Trophoblast cell (in vitro differentiated cells and primary cell): ENCODE measurements around the gene PKD1L1.

Experiments
- DNase-seq, 2 donors: peaks; one replicate each; pipeline ENCODE4 v3.0.0-alpha.2; 2016
- H2AFZ ChIP-seq: 2 replicates; pipeline ENCODE4 v1.6.1; 2013; ENCODE audit warnings: low read length, moderate library complexity, mild to moderate bottlenecking; ENCODE audit not compliant: insufficient read depth, poor library complexity
- H2AK5ac ChIP-seq: 2 replicates; pipeline ENCODE4 v1.6.1; 2013; ENCODE audit warnings: mild to moderate bottlenecking, low read length
- H2BK120ac ChIP-seq: 2 replicates; pipeline ENCODE4 v1.6.1; 2013; ENCODE audit warnings: low read length, mild to moderate bottlenecking, moderate library complexity; ENCODE audit not compliant: insufficient read depth, poor library complexity
- H2BK12ac ChIP-seq: 2 replicates; pipeline ENCODE4 v1.6.1; 2013; ENCODE audit warnings: mild to moderate bottlenecking, low read length, moderate library complexity
- H2BK5ac ChIP-seq: 2 replicates; pipeline ENCODE4 v1.6.1; 2013; ENCODE audit warnings: low read length, low read depth, moderate library complexity, mild to moderate bottlenecking; ENCODE audit not compliant: poor library complexity
- H3K14ac ChIP-seq: 2 replicates; pipeline ENCODE4 v1.6.1; 2013; ENCODE audit warnings: mild to moderate bottlenecking, low read length
- H3K18ac ChIP-seq: 2 replicates; pipeline ENCODE4 v1.6.1; 2013; ENCODE audit warnings: mild to moderate bottlenecking, low read length
- H3K23ac ChIP-seq: 2 replicates; pipeline ENCODE4 v1.6.1; 2013; ENCODE audit warnings: low read length
- H3K27ac ChIP-seq: 2 replicates; pipeline ENCODE4 v1.5.1; 2013; ENCODE audit warnings: low read depth, mild to moderate bottlenecking, inconsistent platforms, low read length, moderate library complexity
- H3K27me3 ChIP-seq: 2 replicates; pipeline ENCODE4 v1.6.1; 2013; ENCODE audit warnings: inconsistent platforms, mild to moderate bottlenecking, low read length, moderate library complexity; ENCODE audit not compliant: insufficient read depth
- H3K36me3 ChIP-seq, 2 experiments: 1 replicate in 1 of 2; 2 replicates in 1 of 2; pipeline ENCODE4 v1.6.1; 2013; ENCODE audit warnings: low read length in 2 of 2, mild to moderate bottlenecking in 2 of 2, moderate library complexity in 1 of 2; ENCODE audit not compliant: insufficient read depth in 2 of 2, control insufficient read depth in 1 of 2
- H3K4ac ChIP-seq: 2 replicates; pipeline ENCODE4 v1.6.1; 2013; ENCODE audit warnings: low read depth, mild to moderate bottlenecking, low read length, moderate library complexity
- H3K4me1 ChIP-seq, 2 experiments: 1 replicate in 1 of 2; 2 replicates in 1 of 2; pipeline ENCODE4 v1.6.1; 2013; ENCODE audit warnings: low read length in 2 of 2, mild to moderate bottlenecking in 2 of 2, moderate library complexity in 1 of 2; ENCODE audit not compliant: insufficient read depth in 2 of 2, control insufficient read depth in 1 of 2
- H3K4me2 ChIP-seq: 2 replicates; pipeline ENCODE4 v1.6.1; 2013; ENCODE audit warnings: inconsistent platforms, mild to moderate bottlenecking, low read length, moderate library complexity
- H3K4me3 ChIP-seq: 2 replicates; pipeline ENCODE4 v1.5.1; 2013; ENCODE audit warnings: mild to moderate bottlenecking, low read depth, low read length, inconsistent platforms
- H3K79me1 ChIP-seq: one replicate; pipeline ENCODE4 v1.6.1; 2013; ENCODE audit warnings: low read length
- H3K79me2 ChIP-seq: 2 replicates; pipeline ENCODE4 v1.6.1; 2013; ENCODE audit warnings: low read length, mild to moderate bottlenecking; ENCODE audit not compliant: control insufficient read depth, insufficient read depth, poor library complexity
- H3K9ac ChIP-seq: 2 replicates; pipeline ENCODE4 v1.6.1; 2013; ENCODE audit warnings: mild to moderate bottlenecking, low read length
- H3K9me3 ChIP-seq: 2 replicates; pipeline ENCODE4 v1.6.1; 2013; ENCODE audit warnings: low read depth, mild to moderate bottlenecking, control low read depth, inconsistent platforms, low read length; ENCODE audit not compliant: insufficient read depth
- H4K12ac ChIP-seq: 2 replicates; pipeline ENCODE4 v1.6.1; 2013; ENCODE audit warnings: low read depth, mild to moderate bottlenecking, low read length, moderate library complexity
- H4K8ac ChIP-seq: 2 replicates; pipeline ENCODE4 v1.6.1; 2013; ENCODE audit warnings: low read depth, mild to moderate bottlenecking, low read length, moderate library complexity
- H4K91ac ChIP-seq: one replicate; pipeline ENCODE4 v1.6.1; 2013; ENCODE audit warnings: low read depth, mild to moderate bottlenecking, low read length, moderate library complexity
- WGBS: extraction: QIAGEN DNeasy Blood & Tissue Kit; methylation state at CpG from one replicate; pipeline ENCODE4 v1.1.7; 2013; ENCODE audit warnings: missing lambda C conversion rate; ENCODE audit not compliant: insufficient read length, insufficient coverage; ENCODE audit errors: extremely low coverage; 5-methylcytosine and 5-hydroxymethylcytosine counted together

PKD1L1 gene

DNA sequence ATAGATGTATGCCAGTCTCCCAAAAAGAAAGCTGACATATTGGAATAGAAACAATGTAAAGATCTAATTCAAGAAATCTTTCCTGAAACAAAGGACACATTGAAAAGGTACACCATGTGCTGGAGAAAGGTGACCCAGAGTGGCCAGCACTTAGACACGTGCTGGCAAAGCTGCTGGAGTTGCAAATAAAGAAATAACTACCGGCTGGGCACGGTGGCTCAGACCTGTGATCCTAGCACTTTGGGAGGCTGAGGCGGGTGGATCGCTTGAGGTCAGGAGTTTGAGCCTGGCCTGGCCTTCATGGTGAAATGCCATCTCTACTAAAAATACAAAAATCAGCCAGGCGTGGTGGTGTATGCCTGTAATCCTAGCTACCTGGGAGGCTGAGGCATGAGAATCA lies 35.9 kb downstream of the PKD1L1 start:
- H3K4me2 ChIP-seq: no peak overlapping the region
- no peak overlapping the region for H4K8ac ChIP-seq
- H3K9me3 ChIP-seq: no peaks in the 10 kb centered on the region
- no peaks in the 10 kb centered on the region for H3K79me2 ChIP-seq
- no peak overlapping the region for H4K91ac ChIP-seq
- H3K9ac ChIP-seq: no peak overlapping the region
- no peak for DNase-seq
- H3K23ac ChIP-seq: no peak overlapping the region
- H3K79me1 ChIP-seq: no peaks in the 10 kb centered on the region
- H2BK12ac ChIP-seq: no peak overlapping the region
- no peaks in the 10 kb centered on the region for H3K36me3 ChIP-seq
- H3K4ac ChIP-seq: no peak overlapping the region
- H3K18ac ChIP-seq: no peak overlapping the region
- no peaks in the 10 kb centered on the region for H3K27me3 ChIP-seq
- no peak overlapping the region for H3K4me3 ChIP-seq
- H2AK5ac ChIP-seq: no peak overlapping the region
- no peak overlapping the region for H3K27ac ChIP-seq
- H4K12ac ChIP-seq: no peak overlapping the region
- no peak overlapping the region for H3K14ac ChIP-seq
- no peak overlapping the region for H2BK120ac ChIP-seq
- no peak overlapping the region for H2AFZ ChIP-seq
- H3K4me1 ChIP-seq: peaks cover 3 to 6% of the 10 kb centered on the region in 2 experiments
- WGBS: no CpG with 5 or more reads among the region's 6 CpGs
- H2BK5ac ChIP-seq: no peak overlapping the region

DNA sequence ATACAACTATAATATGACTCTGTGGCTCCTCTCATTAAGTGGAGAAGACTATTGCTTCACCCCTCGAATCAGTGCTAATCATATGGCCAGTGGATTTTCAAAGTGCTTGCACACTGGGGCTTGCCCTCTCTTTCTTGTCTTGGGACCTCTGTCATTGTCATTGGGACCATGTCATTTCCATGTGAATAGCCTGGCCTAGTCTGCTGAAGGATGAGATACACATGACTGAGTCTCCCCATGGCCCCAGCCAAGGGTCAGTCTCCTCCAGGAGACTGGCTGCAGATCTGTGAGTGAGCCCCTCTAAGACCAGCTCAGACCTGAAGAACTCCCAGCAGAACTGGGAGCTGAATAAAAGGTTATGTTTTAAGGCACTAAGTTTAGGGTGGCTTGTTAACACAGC lies 39.5 kb downstream of the PKD1L1 start:
- peaks cover 3 to 4% of the 10 kb centered on the region in 2 experiments for H3K4me1 ChIP-seq
- no peak overlapping the region for H3K23ac ChIP-seq
- WGBS: no CpG with 5 or more reads among the region's 1 CpG
- H3K18ac ChIP-seq: no peak overlapping the region
- no peak overlapping the region for H2BK12ac ChIP-seq
- DNase-seq: no peak
- H2BK120ac ChIP-seq: no peak overlapping the region
- H3K79me1 ChIP-seq: no peaks in the 10 kb centered on the region
- no peak overlapping the region for H4K12ac ChIP-seq
- H3K14ac ChIP-seq: no peak overlapping the region
- no peak overlapping the region for H3K4me2 ChIP-seq
- no peak overlapping the region for H4K8ac ChIP-seq
- H3K27ac ChIP-seq: no peak overlapping the region
- no peak overlapping the region for H3K9ac ChIP-seq
- H2BK5ac ChIP-seq: no peak overlapping the region
- no peaks in the 10 kb centered on the region for H3K27me3 ChIP-seq
- H3K9me3 ChIP-seq: peaks cover 2% of the 10 kb centered on the region
- no peak overlapping the region for H3K4me3 ChIP-seq
- H3K36me3 ChIP-seq: no peaks in the 10 kb centered on the region
- no peak overlapping the region for H3K4ac ChIP-seq
- H3K79me2 ChIP-seq: no peaks in the 10 kb centered on the region
- no peak overlapping the region for H2AK5ac ChIP-seq
- H2AFZ ChIP-seq: no peak overlapping the region
- no peak overlapping the region for H4K91ac ChIP-seq

DNA sequence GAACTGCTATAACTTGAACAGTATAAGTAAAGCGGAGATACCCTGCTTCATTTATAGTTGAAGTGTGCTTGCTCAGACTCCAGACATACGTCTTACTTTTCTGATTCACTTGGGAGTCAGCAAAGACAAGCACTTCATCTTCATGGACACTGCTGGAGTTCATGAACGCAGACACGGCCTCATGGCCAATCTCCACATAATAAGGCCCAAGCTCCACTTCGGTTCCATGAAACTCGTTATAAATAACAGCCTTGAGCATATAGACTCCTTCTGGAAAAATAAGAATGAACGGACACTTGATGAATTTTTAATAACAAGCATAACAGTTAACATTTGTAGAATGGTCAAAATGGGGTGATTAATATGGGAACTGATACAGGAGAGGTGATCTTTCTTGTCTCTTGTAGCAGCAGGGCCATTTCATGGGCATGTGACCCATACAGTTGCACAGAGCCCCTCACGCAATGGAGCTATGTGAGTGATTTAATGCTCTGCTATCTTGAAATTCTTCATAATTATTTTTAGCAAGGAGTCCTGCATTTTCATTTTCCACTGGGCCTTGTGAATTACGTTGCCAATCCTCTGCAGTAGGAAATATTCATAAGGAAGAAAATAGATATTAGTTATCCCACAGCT lies 40.2 kb downstream of the PKD1L1 start:
- Histone ChIP-seq H4K91ac (no peak overlapping the region), H2AK5ac (no peak overlapping the region), H3K9ac (no peak overlapping the region), H3K4me1 (peaks cover 3 to 4% of the 10 kb centered on the region in 2 experiments), H3K14ac (no peak overlapping the region), H4K8ac (no peak overlapping the region), H3K27ac (no peak overlapping the region), H3K4ac (no peak overlapping the region), H3K27me3 (no peaks in the 10 kb centered on the region), H2BK12ac (no peak overlapping the region), H3K4me3 (no peak overlapping the region), H3K79me1 (no peaks in the 10 kb centered on the region), H3K4me2 (no peak overlapping the region), H3K23ac (no peak overlapping the region), H3K18ac (no peak overlapping the region), H3K9me3 (peaks cover 2% of the 10 kb centered on the region), H3K79me2 (no peaks in the 10 kb centered on the region), H3K36me3 (no peaks in the 10 kb centered on the region), H2AFZ (no peak overlapping the region), H2BK5ac (no peak overlapping the region), H4K12ac (no peak overlapping the region), H2BK120ac (no peak overlapping the region)
- WGBS: no CpG with 5 or more reads among the region's 9 CpGs
- no peak for DNase-seq

- Histone ChIP-seq H3K79me1 (no peaks in the 10 kb centered on the region), H2BK120ac (no peak overlapping the region), H2BK5ac (no peak overlapping the region), H3K9me3 (peaks cover 2% of the 10 kb centered on the region), H4K12ac (no peak overlapping the region), H3K14ac (no peak overlapping the region), H3K4me1 (peaks cover 3 to 4% of the 10 kb centered on the region in 2 experiments), H3K9ac (no peak overlapping the region), H4K91ac (no peak overlapping the region), H4K8ac (no peak overlapping the region), H3K4me3 (no peak overlapping the region), H3K27ac (no peak overlapping the region), H3K79me2 (no peaks in the 10 kb centered on the region), H3K4ac (no peak overlapping the region), H2AFZ (no peak overlapping the region), H3K23ac (no peak overlapping the region), H2AK5ac (no peak overlapping the region), H2BK12ac (no peak overlapping the region), H3K4me2 (no peak overlapping the region), H3K36me3 (no peaks in the 10 kb centered on the region), H3K27me3 (no peaks in the 10 kb centered on the region), H3K18ac (no peak overlapping the region)
- no peak for DNase-seq
- WGBS: no CpG with 5 or more reads among the region's 3 CpGs
Observed at GRCh38 chr7:47906883-47907282, 41.4 kb downstream of the PKD1L1 start.
